Pericardium fibroblast (primary cell): ENCODE results near the gene ACVR1. TPM values are rescaled to one million over a fixed set of nuclear protein-coding genes. Genes with fewer than 3 reads are reported as not detected.

Experiments
- total RNA-seq: library from RNA; depleted of rRNA; stranded (reverse); fragments of >200 nt; gene quantifications from 2 replicates; pipeline ENCODE4 v1.2.3, GENCODE V29; 2015

The ACVR1 gene
- 23.2 and 29.6 TPM in 2 replicates for total RNA-seq

DNA sequence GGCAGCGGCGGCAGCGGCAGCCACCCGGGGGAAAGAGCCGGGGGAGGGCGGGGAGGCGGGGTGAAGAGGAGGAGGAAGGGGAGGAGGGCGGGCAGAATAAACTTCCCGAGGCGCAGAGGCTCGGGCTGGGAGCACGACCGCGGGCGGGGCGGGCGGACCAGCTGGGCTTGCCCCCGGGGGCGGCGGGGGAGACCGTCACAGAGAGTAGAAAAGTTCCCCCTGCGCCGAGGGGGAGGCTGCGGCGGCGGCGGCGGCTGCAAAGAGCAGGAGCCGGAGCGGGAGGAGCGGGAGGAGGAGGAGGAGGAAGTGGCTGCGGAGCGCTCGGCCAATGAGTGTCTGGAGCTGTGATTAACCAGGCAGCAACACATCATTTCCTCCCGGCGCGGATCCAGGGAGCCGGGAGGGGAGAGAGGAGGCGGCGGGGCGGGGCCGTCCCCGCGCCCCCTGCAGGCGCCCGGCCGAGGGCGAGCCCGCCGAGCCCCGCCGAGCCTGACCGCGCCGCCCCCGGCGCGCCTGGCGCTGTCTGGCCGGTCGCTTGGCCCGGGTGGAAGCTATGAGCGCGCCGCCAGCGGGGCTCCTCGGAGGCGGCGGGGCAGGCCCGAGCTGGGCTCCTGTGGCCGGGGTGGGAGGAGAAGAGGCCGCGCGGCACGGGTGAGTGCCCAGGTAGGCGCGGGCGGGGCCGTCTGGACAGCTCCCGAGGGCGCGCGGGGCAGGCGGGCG, at the start of gene ACVR1:
TSS of gene ACVR1 (minus strand) at position 265 of the 720 bp plus-strand sequence. CDS start 76,837 bp downstream, outside the sequence.

Other genes starting within 250 kb of the ACVR1 start
- 0.09 TPM in 1 of 2 replicates, not detected in the other for gene ACVR1C, start 247.5 kb downstream of the ACVR1 start, total RNA-seq
- gene UPP2, start 225.5 kb upstream of the ACVR1 start, total RNA-seq: not detected in 2 replicates